Neural progenitor cell (in vitro differentiated cells): ENCODE results near the gene MGAT3. TPM values are rescaled to one million over a fixed set of nuclear protein-coding genes. Genes with fewer than 3 reads are reported as not detected.

Source experiments
- DNase-seq: peaks from one replicate; pipeline ENCODE4 v3.0.0-alpha.2; 2016; ENCODE audit warnings: low spot score
- H2AFZ ChIP-seq: fragments of 200-600 bp; sonication (generic); replicated peaks from 2 replicates; pipeline ENCODE4 v1.6.1; 2016; ENCODE audit warnings: antibody characterized with exemption
- H3F3A ChIP-seq: fragments of 200-600 bp; sonication (generic); 2 replicates; pipeline ENCODE4 v1.6.1; 2016; ENCODE audit warnings: antibody characterized with exemption, low read depth
- H3K27ac ChIP-seq: fragments of 200-600 bp; sonication (generic); 2 replicates; pipeline ENCODE4 v1.5.1; 2016; ENCODE audit warnings: mild to moderate bottlenecking
- H3K27me3 ChIP-seq: fragments of 200-600 bp; sonication (generic); 2 replicates; pipeline ENCODE4 v1.6.1; 2016; ENCODE audit warnings: mild to moderate bottlenecking, moderate library complexity
- H3K36me3 ChIP-seq: fragments of 200-600 bp; sonication (generic); 2 replicates; pipeline ENCODE4 v1.5.1; 2016
- H3K4me1 ChIP-seq: fragments of 200-600 bp; sonication (generic); 2 replicates; pipeline ENCODE4 v1.6.1; 2016; ENCODE audit warnings: mixed run types
- H3K4me2 ChIP-seq: fragments of 200-600 bp; sonication (generic); 2 replicates; pipeline ENCODE4 v1.6.1; 2016
- H3K4me3 ChIP-seq: fragments of 200-600 bp; sonication (generic); 2 replicates; pipeline ENCODE4 v1.5.1; 2016
- H3K79me2 ChIP-seq: fragments of 200-600 bp; sonication (generic); 2 replicates; pipeline ENCODE4 v1.6.1; 2016; ENCODE audit warnings: low read depth
- H3K9ac ChIP-seq: fragments of 200-600 bp; sonication (generic); 2 replicates; pipeline ENCODE4 v1.6.1; 2016
- H3K9me3 ChIP-seq: fragments of 200-600 bp; sonication (generic); 2 replicates; pipeline ENCODE4 v1.5.1; 2016; ENCODE audit warnings: low read depth
- H4K20me1 ChIP-seq: fragments of 200-600 bp; sonication (generic); 2 replicates; pipeline ENCODE4 v1.6.1; 2016; ENCODE audit warnings: low read depth
- H3K27ac Mint-ChIP-seq: 3 replicates; pipeline ENCODE4 v1.8.0; 2021; ENCODE audit warnings: mixed read lengths
- H3K27me3 Mint-ChIP-seq: 2 replicates; pipeline ENCODE4 v1.8.0; 2022; ENCODE audit warnings: low read depth, mild to moderate bottlenecking, inconsistent platforms, moderate library complexity, mixed read lengths; ENCODE audit not compliant: insufficient read depth
- H3K36me3 Mint-ChIP-seq: 3 replicates; pipeline ENCODE4 v1.8.0; 2021; ENCODE audit warnings: mixed read lengths
- H3K4me1 Mint-ChIP-seq: 3 replicates; pipeline ENCODE4 v1.8.0; 2021; ENCODE audit warnings: mixed read lengths
- H3K4me3 Mint-ChIP-seq: 3 replicates; pipeline ENCODE4 v1.8.0; 2021; ENCODE audit warnings: mild to moderate bottlenecking, moderate library complexity, mixed read lengths
- H3K9me3 Mint-ChIP-seq: 3 replicates; pipeline ENCODE4 v1.8.0; 2020; ENCODE audit warnings: mixed read lengths
- EZH2 ChIP-seq: fragments of 200-600 bp; sonication (generic); IDR thresholded peaks from 2 replicates; pipeline ENCODE4 v1.6.1; 2017; ENCODE audit warnings: antibody characterized with exemption, mild to moderate bottlenecking, moderate library complexity
- EZH2phosphoT487 ChIP-seq: fragments of 200-600 bp; sonication (generic); IDR thresholded peaks from 2 replicates; pipeline ENCODE4 v1.6.1; 2017; ENCODE audit warnings: antibody characterized with exemption
- total RNA-seq: library from RNA; depleted of rRNA; stranded (reverse); fragments of >200 nt; gene quantifications from 2 replicates; pipeline ENCODE4 v1.2.3, GENCODE V29; 2015; ENCODE audit warnings: low replicate concordance
- TF ChIP-seq, protein P1 (sequence below): fragments of 200-600 bp; sonication (generic); IDR thresholded peaks from 2 replicates; pipeline ENCODE4 v1.5.1; 2017; ENCODE audit warnings: antibody characterized with exemption, mild to moderate bottlenecking

The MGAT3 gene
- total RNA-seq, 1 donor from 2014 or later, result 7.5 TPM

DNA sequence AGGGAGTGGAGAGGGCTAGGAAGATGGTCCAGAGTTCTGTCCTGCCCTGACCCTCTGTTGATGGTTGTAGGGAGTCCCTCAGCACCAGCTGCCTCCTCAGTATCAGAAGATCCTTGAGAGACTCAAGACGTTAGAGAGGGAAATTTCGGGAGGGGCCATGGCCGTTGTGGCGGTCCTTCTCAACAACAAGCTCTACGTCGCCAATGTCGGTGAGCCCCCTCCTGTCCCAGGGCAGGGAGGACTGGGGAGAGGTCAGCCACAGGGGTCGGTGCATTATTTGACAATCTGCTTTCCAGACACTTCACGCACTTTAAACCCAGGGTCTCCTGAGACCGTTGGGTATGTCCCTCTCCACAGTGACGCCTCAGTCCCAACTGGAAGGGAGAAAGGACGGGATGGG, 39.2 kb upstream of the MGAT3 start:
- Histone ChIP-seq H3F3A (no peaks in the 10 kb centered on the region), H3K4me2 (no peak overlapping the region), H3K9me3 (no peaks in the 10 kb centered on the region), H3K4me3 (no peak overlapping the region), H3K27me3 (no peaks in the 10 kb centered on the region), H3K4me1 (no peaks in the 10 kb centered on the region), H3K36me3 (no peaks in the 10 kb centered on the region), H3K27ac (no peak overlapping the region), H2AFZ (no peak overlapping the region), H4K20me1 (peaks cover 11% of the 10 kb centered on the region), H3K9ac (no peak overlapping the region), H3K79me2 (no peaks in the 10 kb centered on the region)
- peaks cover 6% of the 10 kb centered on the region for H3K4me1 Mint-ChIP-seq
- peaks cover 20% of the 10 kb centered on the region for H3K36me3 Mint-ChIP-seq
- H3K27me3 Mint-ChIP-seq, result peaks cover 2% of the 10 kb centered on the region
- DNase-seq, result no peak
- TF ChIP-seq EZH2, result no peak
- TF ChIP-seq EZH2phosphoT487, result no peak
- TF ChIP-seq, protein P1, sequence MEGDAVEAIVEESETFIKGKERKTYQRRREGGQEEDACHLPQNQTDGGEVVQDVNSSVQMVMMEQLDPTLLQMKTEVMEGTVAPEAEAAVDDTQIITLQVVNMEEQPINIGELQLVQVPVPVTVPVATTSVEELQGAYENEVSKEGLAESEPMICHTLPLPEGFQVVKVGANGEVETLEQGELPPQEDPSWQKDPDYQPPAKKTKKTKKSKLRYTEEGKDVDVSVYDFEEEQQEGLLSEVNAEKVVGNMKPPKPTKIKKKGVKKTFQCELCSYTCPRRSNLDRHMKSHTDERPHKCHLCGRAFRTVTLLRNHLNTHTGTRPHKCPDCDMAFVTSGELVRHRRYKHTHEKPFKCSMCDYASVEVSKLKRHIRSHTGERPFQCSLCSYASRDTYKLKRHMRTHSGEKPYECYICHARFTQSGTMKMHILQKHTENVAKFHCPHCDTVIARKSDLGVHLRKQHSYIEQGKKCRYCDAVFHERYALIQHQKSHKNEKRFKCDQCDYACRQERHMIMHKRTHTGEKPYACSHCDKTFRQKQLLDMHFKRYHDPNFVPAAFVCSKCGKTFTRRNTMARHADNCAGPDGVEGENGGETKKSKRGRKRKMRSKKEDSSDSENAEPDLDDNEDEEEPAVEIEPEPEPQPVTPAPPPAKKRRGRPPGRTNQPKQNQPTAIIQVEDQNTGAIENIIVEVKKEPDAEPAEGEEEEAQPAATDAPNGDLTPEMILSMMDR, result no peak
- H3K4me3 Mint-ChIP-seq, result no peak overlapping the region
- H3K9me3 Mint-ChIP-seq, result no peaks in the 10 kb centered on the region
- no peak overlapping the region for H3K27ac Mint-ChIP-seq

GRCh38 chr22:39418696-39419095, 38.1 kb upstream of the MGAT3 start:
- no peak overlapping the region for H3K4me3 ChIP-seq
- no peaks in the 10 kb centered on the region for H3K27me3 ChIP-seq
- H3K27me3 Mint-ChIP-seq, result peaks cover 2% of the 10 kb centered on the region
- no peak overlapping the region for H3K27ac ChIP-seq
- H3K4me3 Mint-ChIP-seq, result no peak overlapping the region
- H3K36me3 Mint-ChIP-seq, result peaks cover 20% of the 10 kb centered on the region
- no peak for DNase-seq
- no peaks in the 10 kb centered on the region for H3K9me3 Mint-ChIP-seq
- no peak overlapping the region for H3K4me2 ChIP-seq
- peaks cover 9% of the 10 kb centered on the region for H4K20me1 ChIP-seq
- no peaks in the 10 kb centered on the region for H3F3A ChIP-seq
- no peaks in the 10 kb centered on the region for H3K9me3 ChIP-seq
- H3K36me3 ChIP-seq, result no peaks in the 10 kb centered on the region
- peaks cover 4% of the 10 kb centered on the region for H3K4me1 Mint-ChIP-seq
- H2AFZ ChIP-seq, result no peak overlapping the region
- no peaks in the 10 kb centered on the region for H3K4me1 ChIP-seq
- TF ChIP-seq, protein P1, result no peak
- no peak for TF ChIP-seq EZH2phosphoT487
- H3K27ac Mint-ChIP-seq, result no peak overlapping the region
- no peak overlapping the region for H3K9ac ChIP-seq
- H3K79me2 ChIP-seq, result no peaks in the 10 kb centered on the region

GRCh38 chr22:39419096-39419495, 37.7 kb upstream of the MGAT3 start:
- TF ChIP-seq, protein P1, result no peak
- no peak for TF ChIP-seq EZH2phosphoT487
- no peak for TF ChIP-seq EZH2
- Histone ChIP-seq H2AFZ (no peak overlapping the region), H3K36me3 (no peaks in the 10 kb centered on the region), H3K27me3 (no peaks in the 10 kb centered on the region), H4K20me1 (peaks cover 8% of the 10 kb centered on the region), H3K27ac (no peak overlapping the region), H3F3A (no peaks in the 10 kb centered on the region), H3K4me1 (no peaks in the 10 kb centered on the region), H3K9ac (no peak overlapping the region), H3K79me2 (no peaks in the 10 kb centered on the region), H3K9me3 (no peaks in the 10 kb centered on the region), H3K4me2 (no peak overlapping the region), H3K4me3 (no peak overlapping the region)
- Mint-ChIP-seq H3K27me3 (peaks cover 2% of the 10 kb centered on the region), H3K9me3 (no peaks in the 10 kb centered on the region), H3K27ac (no peak overlapping the region), H3K4me1 (peaks cover 3% of the 10 kb centered on the region), H3K4me3 (no peak overlapping the region), H3K36me3 (peaks cover 23% of the 10 kb centered on the region)
- no peak for DNase-seq

- no peak overlapping the region for H3K4me2 ChIP-seq
- no peak overlapping the region for H3K4me3 ChIP-seq
- H3K9me3 ChIP-seq, result no peaks in the 10 kb centered on the region
- no peaks in the 10 kb centered on the region for H3K27me3 ChIP-seq
- Mint-ChIP-seq H3K27me3 (peaks cover 2% of the 10 kb centered on the region), H3K27ac (no peak overlapping the region), H3K4me3 (no peak overlapping the region), H3K36me3 (peaks cover 24% of the 10 kb centered on the region), H3K9me3 (no peaks in the 10 kb centered on the region), H3K4me1 (peaks cover 3% of the 10 kb centered on the region)
- peaks cover under 1% of the 10 kb centered on the region for H4K20me1 ChIP-seq
- H2AFZ ChIP-seq, result no peak overlapping the region
- H3F3A ChIP-seq, result no peaks in the 10 kb centered on the region
- H3K9ac ChIP-seq, result no peak overlapping the region
- DNase-seq, result no peak
- TF ChIP-seq, protein P1, result no peak
- TF ChIP-seq EZH2 (no peak), EZH2phosphoT487 (no peak)
- no peaks in the 10 kb centered on the region for H3K79me2 ChIP-seq
- H3K4me1 ChIP-seq, result no peaks in the 10 kb centered on the region
- H3K36me3 ChIP-seq, result no peaks in the 10 kb centered on the region
- no peak overlapping the region for H3K27ac ChIP-seq
These were observed 36.9 kb upstream of the MGAT3 start for GRCh38 chr22:39419911-39420310.
